Choroid plexus epithelial cell (primary cell): Measurements from ENCODE around the gene ECT2L.

Source experiments
- DNase-seq: peaks from one replicate; pipeline ENCODE4 v3.0.0-alpha.2; 2010; ENCODE audit warnings: low read depth
- H3K4me3 ChIP-seq: 2 replicates; pipeline ENCODE4 v1.5.1; 2011; ENCODE audit warnings: low read depth, mild to moderate bottlenecking, control low read depth, low read length, moderate library complexity
- TF ChIP-seq, protein P1 (sequence below): conservative IDR thresholded peaks from 2 replicates; pipeline ENCODE4 v1.5.1; 2011; ENCODE audit warnings: low read depth, mild to moderate bottlenecking, control low read depth, inconsistent platforms, low read length, moderate library complexity

Gene ECT2L

DNA sequence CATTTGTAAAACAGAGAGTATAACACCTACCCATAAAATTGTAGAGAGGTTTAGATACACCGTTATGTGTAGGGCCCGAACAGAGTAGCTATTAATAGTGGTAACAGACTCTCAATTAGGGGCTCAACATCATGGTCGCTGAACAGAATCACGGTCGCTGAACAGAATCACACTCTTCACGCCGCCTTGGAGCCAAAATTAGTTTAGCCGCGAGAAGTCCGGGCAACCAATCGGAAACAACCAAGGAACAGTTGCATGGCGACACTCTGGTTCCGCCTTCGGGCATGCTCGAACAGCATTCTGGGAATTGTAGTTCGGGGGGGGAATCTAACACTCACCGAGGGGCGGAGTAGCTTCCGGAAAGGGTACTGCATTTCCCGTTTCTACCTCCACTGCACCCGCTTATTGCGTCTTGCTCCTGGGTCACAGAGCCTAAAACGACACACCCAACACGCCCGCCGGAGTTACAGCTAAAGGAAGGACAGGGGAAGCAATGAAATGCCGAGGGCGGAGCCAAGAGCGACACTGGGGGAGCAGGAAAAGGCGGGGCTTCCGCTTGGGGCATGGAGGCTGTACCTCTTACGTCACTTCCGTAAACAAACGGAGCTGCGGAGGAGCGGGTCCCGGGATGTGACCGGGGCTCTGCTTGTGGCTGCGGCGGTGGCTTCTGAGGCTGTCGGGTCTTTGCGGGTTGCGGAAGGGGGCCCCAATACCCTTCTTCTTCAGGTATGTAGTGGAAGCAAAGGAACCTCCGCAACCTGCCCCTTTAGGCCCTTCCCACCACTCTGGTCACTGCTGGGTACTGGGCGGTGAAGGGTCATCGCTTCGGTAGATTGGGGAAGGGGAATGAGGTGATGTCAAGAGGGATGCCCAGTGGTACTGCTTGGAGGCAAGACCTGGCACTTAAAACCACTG, 22.5 kb upstream of the ECT2L start, which contains the start of gene CCDC28A:
Gene CCDC28A (plus strand): TSS at position 593 of the 915 bp plus-strand sequence. CDS start 2,352 bp downstream, outside the sequence.
- peak within 1 kb of the TSS; percentile 88 for H3K4me3 ChIP-seq
- peak; percentile 96 for DNase-seq
- TF ChIP-seq, protein P1, sequence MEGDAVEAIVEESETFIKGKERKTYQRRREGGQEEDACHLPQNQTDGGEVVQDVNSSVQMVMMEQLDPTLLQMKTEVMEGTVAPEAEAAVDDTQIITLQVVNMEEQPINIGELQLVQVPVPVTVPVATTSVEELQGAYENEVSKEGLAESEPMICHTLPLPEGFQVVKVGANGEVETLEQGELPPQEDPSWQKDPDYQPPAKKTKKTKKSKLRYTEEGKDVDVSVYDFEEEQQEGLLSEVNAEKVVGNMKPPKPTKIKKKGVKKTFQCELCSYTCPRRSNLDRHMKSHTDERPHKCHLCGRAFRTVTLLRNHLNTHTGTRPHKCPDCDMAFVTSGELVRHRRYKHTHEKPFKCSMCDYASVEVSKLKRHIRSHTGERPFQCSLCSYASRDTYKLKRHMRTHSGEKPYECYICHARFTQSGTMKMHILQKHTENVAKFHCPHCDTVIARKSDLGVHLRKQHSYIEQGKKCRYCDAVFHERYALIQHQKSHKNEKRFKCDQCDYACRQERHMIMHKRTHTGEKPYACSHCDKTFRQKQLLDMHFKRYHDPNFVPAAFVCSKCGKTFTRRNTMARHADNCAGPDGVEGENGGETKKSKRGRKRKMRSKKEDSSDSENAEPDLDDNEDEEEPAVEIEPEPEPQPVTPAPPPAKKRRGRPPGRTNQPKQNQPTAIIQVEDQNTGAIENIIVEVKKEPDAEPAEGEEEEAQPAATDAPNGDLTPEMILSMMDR: no peak

GRCh38 chr6:138774370-138774769, 21.5 kb upstream of the ECT2L start:
- peak overlapping the region; percentile 88 for H3K4me3 ChIP-seq
- no peak for DNase-seq
- TF ChIP-seq, protein P1: no peak

DNA sequence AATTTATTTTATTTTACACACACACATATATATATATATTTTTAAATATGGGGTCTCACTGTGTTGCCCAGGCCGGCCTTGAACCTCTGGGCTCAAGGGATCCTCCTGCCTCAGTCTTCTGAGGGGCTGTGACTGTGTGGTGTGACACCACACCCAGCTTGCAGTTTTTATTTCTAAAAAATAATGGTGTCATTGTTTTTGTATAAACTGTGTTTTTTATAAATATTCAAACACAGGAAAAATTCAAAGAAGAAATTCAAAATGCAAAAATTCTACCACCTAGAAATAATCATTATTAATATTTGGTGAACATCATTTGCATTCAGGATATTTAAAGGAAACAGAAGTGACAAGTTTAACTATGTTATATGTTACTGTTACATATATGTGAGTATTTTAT, 19.2 kb upstream of the ECT2L start:
- no peak for DNase-seq
- TF ChIP-seq, protein P1: no peak
- no peak overlapping the region for H3K4me3 ChIP-seq

- H3K4me3 ChIP-seq: no peak overlapping the region
- TF ChIP-seq, protein P1: no peak
- no peak for DNase-seq
Observed at GRCh38 chr6:138778331-138778730, 17.6 kb upstream of the ECT2L start.

GRCh38 chr6:138782243-138782642, 13.6 kb upstream of the ECT2L start:
- TF ChIP-seq, protein P1: no peak
- DNase-seq: no peak
- no peak overlapping the region for H3K4me3 ChIP-seq

GRCh38 chr6:138785079-138785478, 10.8 kb upstream of the ECT2L start:
- TF ChIP-seq, protein P1: no peak
- H3K4me3 ChIP-seq: no peak overlapping the region
- no peak for DNase-seq
